Measurements from ENCODE around the gene PXDN.

PXDN gene

GRCh38 chr2:1650085-1650872 is 94.0 kb downstream of the PXDN start:
- DNase-seq (ENCODE audit: low spot score): no peak

- no peak for DNase-seq (ENCODE audit: low spot score)
These were observed 94.9 kb downstream of the PXDN start for GRCh38 chr2:1649103-1650084.

GRCh38 chr2:1648241-1649102 is 95.8 kb downstream of the PXDN start:
- DNase-seq (ENCODE audit: low spot score): no peak

GRCh38 chr2:1647417-1648240 is 96.7 kb downstream of the PXDN start:
- DNase-seq (ENCODE audit: low spot score): no peak

GRCh38 chr2:1645761-1646476 is 98.4 kb downstream of the PXDN start:
- no peak for DNase-seq (ENCODE audit: low spot score)

- no peak for DNase-seq (ENCODE audit: low spot score)
These were observed 99.9 kb downstream of the PXDN start for GRCh38 chr2:1644427-1644826.

GRCh38 chr2:1642993-1643619 is 101.2 kb downstream of the PXDN start:
- no peak for DNase-seq (ENCODE audit: low spot score)

GRCh38 chr2:1642066-1642861 is 102.1 kb downstream of the PXDN start:
- no peak for DNase-seq (ENCODE audit: low spot score)

- DNase-seq (ENCODE audit: low spot score): no peak
These were observed 102.8 kb downstream of the PXDN start for GRCh38 chr2:1641523-1641922.

GRCh38 chr2:1640301-1641135 is 103.8 kb downstream of the PXDN start:
- DNase-seq (ENCODE audit: low spot score): no peak

GRCh38 chr2:1639086-1639858 is 105.0 kb downstream of the PXDN start:
- DNase-seq (ENCODE audit: low spot score): no peak

GRCh38 chr2:1638281-1638860 is 105.9 kb downstream of the PXDN start:
- DNase-seq (ENCODE audit: low spot score): no peak

GRCh38 chr2:1636791-1637415 is 107.4 kb downstream of the PXDN start:
- DNase-seq (ENCODE audit: low spot score): no peak

GRCh38 chr2:1635823-1636222 is 108.5 kb downstream of the PXDN start:
- DNase-seq (ENCODE audit: low spot score): no peak

GRCh38 chr2:1634681-1635341 is 109.5 kb downstream of the PXDN start:
- no peak for DNase-seq (ENCODE audit: low spot score)
